ENCODE measurements around the gene STAT2.
A peak's percentile ranks its signal among the peaks of the same experiment; 100 is the strongest.

Gene STAT2

DNA sequence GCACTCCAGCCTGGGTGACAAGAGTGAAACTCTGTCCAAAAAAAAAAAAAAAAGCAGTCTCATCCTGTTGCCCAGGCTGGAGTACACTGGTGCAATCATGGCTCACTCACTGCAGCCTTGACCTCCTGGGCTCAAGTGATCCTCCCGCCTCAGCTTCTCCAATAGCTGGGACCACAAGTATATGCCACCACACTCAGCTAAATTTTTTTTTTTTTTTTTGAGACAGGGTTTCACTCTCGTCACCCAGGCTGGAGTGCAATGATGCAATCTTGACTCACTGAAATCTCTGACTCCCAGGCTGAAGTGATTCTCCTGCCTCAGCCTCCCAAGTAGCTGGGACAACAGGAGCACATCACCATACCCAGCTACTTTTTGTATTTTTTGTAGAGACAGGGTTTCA is 38.9 kb downstream of the STAT2 start:
- TF ChIP-seq, protein P1, sequence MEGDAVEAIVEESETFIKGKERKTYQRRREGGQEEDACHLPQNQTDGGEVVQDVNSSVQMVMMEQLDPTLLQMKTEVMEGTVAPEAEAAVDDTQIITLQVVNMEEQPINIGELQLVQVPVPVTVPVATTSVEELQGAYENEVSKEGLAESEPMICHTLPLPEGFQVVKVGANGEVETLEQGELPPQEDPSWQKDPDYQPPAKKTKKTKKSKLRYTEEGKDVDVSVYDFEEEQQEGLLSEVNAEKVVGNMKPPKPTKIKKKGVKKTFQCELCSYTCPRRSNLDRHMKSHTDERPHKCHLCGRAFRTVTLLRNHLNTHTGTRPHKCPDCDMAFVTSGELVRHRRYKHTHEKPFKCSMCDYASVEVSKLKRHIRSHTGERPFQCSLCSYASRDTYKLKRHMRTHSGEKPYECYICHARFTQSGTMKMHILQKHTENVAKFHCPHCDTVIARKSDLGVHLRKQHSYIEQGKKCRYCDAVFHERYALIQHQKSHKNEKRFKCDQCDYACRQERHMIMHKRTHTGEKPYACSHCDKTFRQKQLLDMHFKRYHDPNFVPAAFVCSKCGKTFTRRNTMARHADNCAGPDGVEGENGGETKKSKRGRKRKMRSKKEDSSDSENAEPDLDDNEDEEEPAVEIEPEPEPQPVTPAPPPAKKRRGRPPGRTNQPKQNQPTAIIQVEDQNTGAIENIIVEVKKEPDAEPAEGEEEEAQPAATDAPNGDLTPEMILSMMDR (IDR thresholded peaks at IDR 0.05) = no peak

DNA sequence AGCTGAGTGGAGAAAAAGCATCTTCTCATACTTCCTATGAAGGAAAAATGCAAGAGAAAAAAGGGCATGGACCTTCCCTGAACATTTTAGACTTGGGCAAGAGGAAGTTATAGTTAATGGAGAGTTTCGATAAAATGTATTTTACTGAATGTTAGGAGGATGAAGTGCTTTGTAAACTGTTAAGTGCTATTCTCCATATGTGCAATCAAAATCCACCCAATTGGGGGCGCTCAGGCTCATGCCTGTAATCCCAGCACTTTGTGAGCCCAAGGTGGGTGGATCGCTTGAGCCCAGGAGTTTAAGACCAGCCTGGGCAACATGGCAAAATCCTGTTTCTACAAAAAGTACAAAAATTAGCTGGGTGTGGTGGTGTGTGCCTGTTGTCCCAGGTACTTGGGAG is 42.2 kb downstream of the STAT2 start:
- Histone ChIP-seq H3K27ac (no peak overlapping the region), H3K4me3 (no peak overlapping the region)
- TF ChIP-seq, protein P1 (IDR thresholded peaks at IDR 0.05) = no peak
- DNase-seq (ENCODE audit: low spot score) = no peak

More for the DNA sequence above, 38.9 kb downstream of the STAT2 start:
- Histone ChIP-seq H3K27ac (no peak overlapping the region), H3K4me3 (no peak overlapping the region)
- DNase-seq (ENCODE audit: low spot score) = no peak

DNA sequence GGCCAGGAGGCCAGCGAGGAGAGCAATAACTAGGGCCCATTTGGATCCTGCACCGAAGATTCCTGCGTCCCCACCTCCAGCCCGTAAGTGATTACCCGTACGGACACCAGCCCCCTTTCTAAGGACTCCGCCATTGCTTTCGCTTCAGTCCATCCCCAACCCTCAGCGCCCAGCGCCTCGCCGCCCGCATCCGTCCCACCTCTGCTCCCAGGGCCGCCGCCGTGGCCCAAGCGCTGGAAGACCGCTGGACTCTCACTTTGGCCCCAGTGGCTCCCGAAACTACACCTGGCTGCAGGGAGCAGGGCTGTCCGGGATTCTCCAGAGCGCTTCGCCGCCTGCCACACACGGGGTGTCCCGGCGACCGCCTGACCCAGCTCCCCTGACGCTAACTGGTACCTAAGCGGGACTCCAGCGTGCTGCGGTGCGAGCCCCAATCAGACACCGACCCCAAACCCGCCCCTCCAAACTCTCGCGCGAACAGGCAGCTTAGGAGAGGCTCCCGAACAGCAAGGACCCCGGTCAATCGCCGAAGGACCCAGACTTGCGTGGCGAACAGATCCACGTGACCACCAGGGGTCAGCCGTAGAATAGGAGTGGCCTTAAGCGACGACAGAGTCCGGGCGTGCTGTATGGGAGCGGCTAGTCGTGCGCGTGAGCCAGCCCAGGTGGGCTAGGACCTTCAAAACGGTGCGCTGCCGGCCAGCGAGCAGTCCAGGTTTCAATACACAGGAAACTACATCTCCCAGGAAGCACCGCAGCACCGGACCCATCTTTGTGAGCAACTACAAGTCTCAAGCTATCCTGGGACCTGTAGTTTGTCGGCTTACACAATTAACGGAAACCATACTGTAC is 44.1 kb downstream of the STAT2 start, which contains the start of gene CNPY2:
CNPY2 (minus strand) TSS at position 367 of the 852 bp plus-strand sequence. CDS start 771 bp downstream, outside the sequence.
- TF ChIP-seq, protein P1 (IDR thresholded peaks at IDR 0.05) = no peak
- peak; percentile 98 for DNase-seq (ENCODE audit: low spot score)
- Histone ChIP-seq H3K4me3 (peak within 1 kb of the TSS; percentile 93), H3K27ac (peak within 1 kb of the TSS; percentile 84 to 95)

DNA sequence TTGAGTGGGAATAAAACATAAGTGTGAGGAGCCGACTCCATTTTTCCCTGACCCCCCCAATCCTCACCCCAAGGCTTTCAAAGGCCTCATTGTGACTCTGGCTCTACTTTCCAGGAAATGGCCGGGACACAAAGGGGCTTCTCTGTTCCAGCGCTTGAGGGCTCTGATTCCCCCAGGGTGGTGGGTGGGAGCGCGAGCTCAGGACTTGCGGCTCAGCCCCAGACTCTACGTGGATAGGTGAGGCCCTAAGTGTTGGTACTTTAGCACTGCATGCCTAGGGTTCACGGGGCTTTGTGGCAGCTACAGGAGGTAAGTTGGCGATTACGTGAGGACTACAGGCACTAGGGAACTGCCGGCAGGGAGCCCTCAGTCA is 44.7 kb downstream of the STAT2 start:
- TF ChIP-seq, protein P1 (IDR thresholded peaks at IDR 0.05) = no peak
- no peak for DNase-seq (ENCODE audit: low spot score)

DNA sequence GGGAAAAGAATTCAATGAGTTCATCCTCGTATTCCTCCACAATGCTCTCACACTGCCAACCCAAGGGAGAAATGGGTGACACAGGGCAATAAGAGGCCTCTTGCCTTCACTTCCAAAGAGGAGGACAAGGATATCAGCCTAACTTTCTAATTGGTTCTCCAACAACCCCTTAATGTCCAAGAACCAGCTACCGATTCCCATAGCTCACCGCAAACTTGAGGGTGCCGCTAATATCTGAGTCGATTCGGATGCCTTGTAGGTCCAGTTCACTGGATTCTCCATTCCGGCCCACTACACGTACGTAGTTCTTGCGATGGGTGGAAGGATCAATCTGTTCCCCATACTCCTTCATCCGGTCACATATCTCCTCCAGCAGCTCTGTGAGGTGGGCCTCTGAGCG is 48.9 kb downstream of the STAT2 start:
- TF ChIP-seq, protein P1 (IDR thresholded peaks at IDR 0.05) = no peak
- H3K27ac ChIP-seq = no peak overlapping the region
- H3K4me3 ChIP-seq = no peak overlapping the region
- DNase-seq (ENCODE audit: low spot score) = no peak

More for the DNA sequence above, 44.7 kb downstream of the STAT2 start:
- peak overlapping the region; percentile 93 for H3K4me3 ChIP-seq
- peak overlapping the region; percentile 84 to 95 for H3K27ac ChIP-seq

DNA sequence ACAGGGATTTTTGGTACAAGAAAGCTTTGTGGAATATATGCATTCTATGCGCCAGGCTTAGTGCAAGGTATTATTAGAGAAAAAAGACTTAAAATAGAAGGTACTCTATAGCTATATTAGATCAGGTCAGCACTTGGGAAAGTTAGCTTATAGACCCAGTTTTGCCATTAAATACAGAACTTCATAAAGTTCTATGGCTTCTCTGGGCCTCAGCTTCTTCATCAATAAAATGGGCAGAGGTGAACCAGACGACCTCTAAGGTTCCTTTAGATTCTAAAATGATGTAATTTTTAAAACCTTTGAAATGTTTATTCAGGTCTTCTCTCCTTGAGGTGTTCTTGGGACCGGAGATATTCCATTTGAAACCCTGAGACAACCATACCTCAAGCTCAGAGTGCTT is 51.2 kb downstream of the STAT2 start:
- H3K27ac ChIP-seq = no peak overlapping the region
- TF ChIP-seq, protein P1 (IDR thresholded peaks at IDR 0.05) = no peak
- no peak overlapping the region for H3K4me3 ChIP-seq
- no peak for DNase-seq (ENCODE audit: low spot score)
